PC-3 (cell line): ENCODE measurements around the gene ATP13A3. TPM values are rescaled to one million over a fixed set of nuclear protein-coding genes. Genes with fewer than 3 reads are reported as not detected.

Experiments used
- ATAC-seq: fragments of 200-7000 bp; cut with Tn5 transposase; 2 replicates; pipeline ENCODE4 v1.9.1; 2020; ENCODE audit warnings: mild to moderate bottlenecking, moderate library complexity
- BruUV-seq: library from RNA; stranded (reverse); fragments of 400-500 nt; replicated peaks from 2 replicates; lab custom pipeline; 2021; lab: Mats Ljungman, UMichigan
- CTCF ChIA-PET: fragments of 300-600 bp; sonication (Branson Sonifier 250); formaldehyde crosslinking; loops from one replicate; lab custom pipeline; 2022; ENCODE audit warnings: antibody characterized with exemption; lab: Charles Lee
- POLR2A ChIA-PET: fragments of 300-600 bp; sonication (Branson Sonifier 250); formaldehyde crosslinking; loops from one replicate; lab custom pipeline; 2022; ENCODE audit warnings: antibody characterized with exemption; ENCODE audit not compliant: unreplicated experiment; lab: Charles Lee
- DNase-seq: peaks from one replicate; pipeline ENCODE4 v3.0.0-alpha.2; 2015
- H2AFZ ChIP-seq: fragments of 300-600 bp; sonication (generic); 2 replicates; pipeline ENCODE4 v1.6.0; 2016; ENCODE audit warnings: antibody characterized with exemption, low read length
- H3F3A ChIP-seq: fragments of 300-600 bp; sonication (generic); one replicate; pipeline ENCODE4 v1.6.0; 2017; ENCODE audit warnings: antibody characterized with exemption, low read length, control low read depth, mild to moderate bottlenecking; ENCODE audit not compliant: unreplicated experiment
- H3K27ac ChIP-seq: fragments of 300-600 bp; sonication (generic); 2 replicates; pipeline ENCODE4 v1.5.1; 2016; ENCODE audit warnings: mild to moderate bottlenecking, low read length
- H3K27me3 ChIP-seq: fragments of 300-600 bp; sonication (generic); 2 replicates; pipeline ENCODE4 v1.6.1; 2016; ENCODE audit warnings: low read length, mixed read lengths
- H3K36me3 ChIP-seq: fragments of 300-600 bp; sonication (generic); 2 replicates; pipeline ENCODE4 v1.6.1; 2016; ENCODE audit warnings: low read depth, mixed run types, low read length, mixed read lengths
- H3K4me1 ChIP-seq: fragments of 300-600 bp; sonication (generic); 2 replicates; pipeline ENCODE4 v1.5.1; 2016; ENCODE audit warnings: low read length; ENCODE audit not compliant: insufficient read depth
- H3K4me2 ChIP-seq: fragments of 300-600 bp; sonication (generic); 2 replicates; pipeline ENCODE4 v1.6.0; 2016; ENCODE audit warnings: low read length
- H3K4me3 ChIP-seq: fragments of 300-600 bp; sonication (generic); 2 replicates; pipeline ENCODE4 v1.5.1; 2016; ENCODE audit warnings: mild to moderate bottlenecking, low read length, mixed read lengths
- H3K79me2 ChIP-seq: fragments of 300-600 bp; sonication (generic); 2 replicates; pipeline ENCODE4 v1.6.1; 2017; ENCODE audit warnings: low read length, mixed read lengths
- H3K9ac ChIP-seq: fragments of 300-600 bp; sonication (generic); 2 replicates; pipeline ENCODE4 v1.6.0; 2016; ENCODE audit warnings: mild to moderate bottlenecking, low read length
- H3K9me2 ChIP-seq: fragments of 300-600 bp; sonication (generic); replicated peaks from 2 replicates; pipeline ENCODE4 v1.6.1; 2016; ENCODE audit warnings: mixed run types, low read length, mixed read lengths
- H3K9me3 ChIP-seq: fragments of 300-600 bp; sonication (generic); 2 replicates; pipeline ENCODE4 v1.6.1; 2016; ENCODE audit warnings: low read length, mixed read lengths
- H4K20me1 ChIP-seq: fragments of 300-600 bp; sonication (generic); 2 replicates; pipeline ENCODE4 v1.6.1; 2016; ENCODE audit warnings: low read length, mixed read lengths
- CTCF ChIP-seq: fragments of 300-600 bp; sonication (generic); conservative IDR thresholded peaks from 2 replicates; pipeline ENCODE4 v1.5.1; 2017; ENCODE audit warnings: antibody characterized with exemption, low read depth, mild to moderate bottlenecking, low read length
- EZH2 ChIP-seq: fragments of 300-600 bp; sonication (generic); IDR thresholded peaks from one replicate; pipeline ENCODE4 v1.6.1; 2017; ENCODE audit warnings: antibody characterized with exemption, mild to moderate bottlenecking, low read length; ENCODE audit not compliant: unreplicated experiment
- EZH2phosphoT487 ChIP-seq: fragments of 300-600 bp; sonication (generic); IDR thresholded peaks from 2 replicates; pipeline ENCODE4 v1.6.1; 2018; ENCODE audit warnings: mild to moderate bottlenecking, antibody characterized with exemption, low read length, borderline replicate concordance
- intact Hi-C: fragments of 100-400 bp; cut with micrococcal nuclease; formaldehyde crosslinking; loops from 2 replicates; pipeline ENCODE4 v1.9.0; 2023
- total RNA-seq: library from RNA; depleted of rRNA; stranded (reverse); fragments of >200 nt; gene quantifications from 2 replicates; pipeline ENCODE4 v1.2.3, GENCODE V29; 2014

Gene ATP13A3
- total RNA-seq, 1 experiment from 2014 or later = 69.4 TPM

- BruUV-seq = no TSS peak
- DNase-seq (peak; percentile 16), ATAC-seq (peak; percentile 39)
- TF ChIP-seq EZH2 (no peak), EZH2phosphoT487 (no peak), CTCF (no peak)
- Histone ChIP-seq H3K27me3 (no peaks in the 10 kb centered on the region), H3K9me3 (no peaks in the 10 kb centered on the region), H4K20me1 (no peaks in the 10 kb centered on the region), H3K36me3 (no peaks in the 10 kb centered on the region), H2AFZ (no peak overlapping the region), H3K9me2 (no peaks in the 10 kb centered on the region), H3K9ac (no peak overlapping the region), H3K4me1 (no peaks in the 10 kb centered on the region), H3K79me2 (no peaks in the 10 kb centered on the region), H3K27ac (no peak overlapping the region), H3F3A (no peaks in the 10 kb centered on the region), H3K4me3 (no peak overlapping the region), H3K4me2 (no peak overlapping the region)
- intact Hi-C loops = no loop called here
- CTCF ChIA-PET = no interaction called here
- POLR2A ChIA-PET = no interaction called here
Observed at GRCh38 chr3:194512895-194513601, 26.2 kb upstream of the ATP13A3 start.

DNA sequence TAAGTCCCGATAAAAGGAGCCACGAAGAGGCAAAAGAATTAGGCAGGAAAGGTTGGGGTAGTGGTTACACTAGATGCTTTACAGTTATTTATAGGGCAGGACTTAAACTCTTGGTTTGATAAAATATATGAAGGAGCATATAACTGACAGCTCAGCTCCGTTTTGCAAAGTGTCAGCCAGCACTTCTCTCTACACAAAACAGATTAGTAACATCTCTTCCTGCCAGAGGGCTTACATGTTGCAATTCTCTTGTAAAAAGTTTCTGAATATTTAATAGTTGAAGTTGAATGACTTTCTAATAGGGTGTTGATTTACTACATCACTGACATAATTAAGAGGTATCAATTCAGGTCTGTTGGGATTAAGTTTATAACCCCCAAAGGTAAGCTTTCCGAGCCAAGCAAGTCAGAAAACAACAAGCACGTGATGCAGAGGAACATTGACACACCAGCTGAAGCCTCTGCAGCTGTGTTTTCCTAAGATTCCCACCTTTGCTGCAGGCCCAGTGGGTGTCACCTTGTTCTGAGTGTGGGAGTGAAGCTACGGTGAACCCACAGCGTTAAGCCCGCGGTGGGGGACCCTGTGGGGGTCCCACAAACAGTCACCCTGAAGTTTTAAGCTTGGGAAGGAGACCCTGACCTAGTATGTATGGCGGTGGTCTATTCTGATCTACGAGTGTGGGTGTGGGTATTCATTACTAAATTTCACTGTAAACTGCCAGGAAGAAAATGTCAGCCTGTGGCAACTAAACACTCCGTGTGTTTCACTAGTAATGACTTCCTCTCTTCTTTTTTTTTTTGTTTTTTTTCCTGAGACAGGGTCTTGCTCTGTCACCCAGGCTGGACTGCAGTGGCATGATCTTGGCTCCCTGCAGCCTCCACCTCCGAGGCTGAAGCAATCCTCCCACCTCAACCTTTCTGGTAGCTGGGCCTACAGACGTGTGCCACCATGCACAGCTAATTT lies 22.0 kb upstream of the ATP13A3 start:
- Histone ChIP-seq H2AFZ (no peak overlapping the region), H3K79me2 (no peaks in the 10 kb centered on the region), H3K27me3 (no peaks in the 10 kb centered on the region), H3K36me3 (no peaks in the 10 kb centered on the region), H3K4me3 (no peak overlapping the region), H3F3A (no peaks in the 10 kb centered on the region), H3K4me1 (no peaks in the 10 kb centered on the region), H4K20me1 (no peaks in the 10 kb centered on the region), H3K4me2 (no peak overlapping the region), H3K9me3 (no peaks in the 10 kb centered on the region), H3K9me2 (no peaks in the 10 kb centered on the region), H3K9ac (no peak overlapping the region), H3K27ac (no peak overlapping the region)
- no TSS peak for BruUV-seq
- ATAC-seq (no peak), DNase-seq (no peak)
- CTCF ChIA-PET = no interaction called here
- no peak for TF ChIP-seq CTCF
- no peak for TF ChIP-seq EZH2
- TF ChIP-seq EZH2phosphoT487 = no peak
- POLR2A ChIA-PET = no interaction called here
- intact Hi-C loops = no loop called here
